Gastrocnemius medialis (tissue), 4 donors: ENCODE measurements around the gene TCF12.

Source experiments
- POLR2A ChIP-seq, 2 donors: fragments of 450-650 bp; IDR thresholded peaks; one replicate each; pipeline ENCODE4 v1.6.1; 2017; ENCODE audit warnings: antibody characterized with exemption in 2 of 2, mild to moderate bottlenecking in 2 of 2, moderate library complexity in 2 of 2
- TF ChIP-seq, protein P1 (sequence below), 5 experiments: fragments of 450-650 bp in 3 of 5; fragments of 200-600 bp in 2 of 5; sonication (generic) in 2 of 5; IDR thresholded peaks in 4 of 5; conservative IDR thresholded peaks in 1 of 5; 1 replicate in 4 of 5; 2 replicates in 1 of 5; pipeline ENCODE4 v1.5.1; 2016 to 2019; ENCODE audit warnings: antibody characterized with exemption in 5 of 5, mild to moderate bottlenecking in 3 of 5, moderate library complexity in 3 of 5

DNA sequence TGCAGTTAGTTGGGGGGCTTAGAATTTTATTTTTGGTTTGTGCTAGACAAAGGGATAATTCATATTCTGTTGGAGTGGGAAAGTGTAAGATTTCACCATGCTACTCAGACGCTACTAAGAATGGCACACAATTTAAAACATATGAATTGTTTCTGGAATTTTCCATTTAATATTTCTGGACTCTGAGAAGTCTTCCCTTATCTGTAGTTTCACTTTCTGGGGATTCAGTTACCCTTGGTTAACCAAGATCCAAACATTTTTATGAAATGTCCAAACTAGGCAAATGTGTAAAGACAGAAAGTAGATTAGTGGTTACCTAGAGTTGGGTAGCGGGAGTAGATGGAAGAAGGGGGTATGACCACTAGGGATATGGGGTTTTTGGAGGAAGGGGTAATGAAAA lies 53.1 kb downstream of the TCF12 start:
- TF ChIP-seq POLR2A (IDR thresholded peaks at IDR 0.05) = no peak
- TF ChIP-seq, protein P1, sequence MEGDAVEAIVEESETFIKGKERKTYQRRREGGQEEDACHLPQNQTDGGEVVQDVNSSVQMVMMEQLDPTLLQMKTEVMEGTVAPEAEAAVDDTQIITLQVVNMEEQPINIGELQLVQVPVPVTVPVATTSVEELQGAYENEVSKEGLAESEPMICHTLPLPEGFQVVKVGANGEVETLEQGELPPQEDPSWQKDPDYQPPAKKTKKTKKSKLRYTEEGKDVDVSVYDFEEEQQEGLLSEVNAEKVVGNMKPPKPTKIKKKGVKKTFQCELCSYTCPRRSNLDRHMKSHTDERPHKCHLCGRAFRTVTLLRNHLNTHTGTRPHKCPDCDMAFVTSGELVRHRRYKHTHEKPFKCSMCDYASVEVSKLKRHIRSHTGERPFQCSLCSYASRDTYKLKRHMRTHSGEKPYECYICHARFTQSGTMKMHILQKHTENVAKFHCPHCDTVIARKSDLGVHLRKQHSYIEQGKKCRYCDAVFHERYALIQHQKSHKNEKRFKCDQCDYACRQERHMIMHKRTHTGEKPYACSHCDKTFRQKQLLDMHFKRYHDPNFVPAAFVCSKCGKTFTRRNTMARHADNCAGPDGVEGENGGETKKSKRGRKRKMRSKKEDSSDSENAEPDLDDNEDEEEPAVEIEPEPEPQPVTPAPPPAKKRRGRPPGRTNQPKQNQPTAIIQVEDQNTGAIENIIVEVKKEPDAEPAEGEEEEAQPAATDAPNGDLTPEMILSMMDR (IDR thresholded peaks at IDR 0.05 in 4 of 5, conservative IDR thresholded peaks at IDR 0.05 in 1 of 5) = no peak
